Adipose tissue (tissue), 3 donors: Measurements from ENCODE around the gene ARRDC3. TPM values are rescaled to one million over a fixed set of nuclear protein-coding genes. Genes with fewer than 3 reads are reported as not detected.
"Not testable (repeated sequence)": the region's sequence is repeated elsewhere in the genome, so short reads cannot be mapped to it uniquely, and the experiment has no call there.

ENCODE experiments used
- H3K27ac ChIP-seq: one replicate; pipeline ENCODE4 v1.5.1; 2013; ENCODE audit warnings: low read depth, low read length
- WGBS, 3 donors: extraction: QIAGEN DNeasy Blood & Tissue Kit; methylation state at CpG; one replicate each; pipeline ENCODE4 v1.1.7; 2013; 5-methylcytosine and 5-hydroxymethylcytosine counted together
- polyA plus RNA-seq, 3 donors: library from polyadenylated mRNA; stranded (reverse); fragments of 200-250 nt; gene quantifications; one replicate each; pipeline ENCODE4 v1.2.3, GENCODE V29; 2013
- donor health status: healthy with polysubstance abuse.
- donor health status: Bipolar disorder and iron deficiency.
- donor health status: healthy.

The ARRDC3 gene
- polyA plus RNA-seq, 3 donors = 15.2 to 40.0 (median 20.4) TPM

GRCh38 chr5:91367344-91367743, 15.8 kb downstream of the ARRDC3 start:
- H3K27ac ChIP-seq = no peak overlapping the region

DNA sequence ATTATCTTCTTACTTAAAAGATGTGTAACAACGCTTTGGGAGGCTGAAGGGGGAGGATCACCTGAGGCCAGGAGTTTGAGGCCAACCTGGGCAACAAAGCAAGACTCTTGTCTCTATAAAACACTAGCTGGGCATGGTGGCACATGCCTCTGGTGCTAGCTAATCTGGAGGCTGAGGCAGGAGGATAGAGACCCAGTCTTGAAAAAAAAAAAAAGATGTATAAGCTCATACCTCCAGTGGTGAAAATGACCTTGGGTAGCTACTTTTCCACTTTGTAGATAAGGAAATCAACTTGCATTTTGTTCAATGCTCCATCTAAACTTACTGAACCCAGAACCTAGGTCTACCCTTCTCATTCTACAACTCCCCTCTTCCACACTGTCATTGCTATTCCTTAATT, 16.6 kb downstream of the ARRDC3 start:
- WGBS, 3 donors = 92 to 100% (median 97%) methylated on average over 1 of the region's 1 CpG
- no peak overlapping the region for H3K27ac ChIP-seq

DNA sequence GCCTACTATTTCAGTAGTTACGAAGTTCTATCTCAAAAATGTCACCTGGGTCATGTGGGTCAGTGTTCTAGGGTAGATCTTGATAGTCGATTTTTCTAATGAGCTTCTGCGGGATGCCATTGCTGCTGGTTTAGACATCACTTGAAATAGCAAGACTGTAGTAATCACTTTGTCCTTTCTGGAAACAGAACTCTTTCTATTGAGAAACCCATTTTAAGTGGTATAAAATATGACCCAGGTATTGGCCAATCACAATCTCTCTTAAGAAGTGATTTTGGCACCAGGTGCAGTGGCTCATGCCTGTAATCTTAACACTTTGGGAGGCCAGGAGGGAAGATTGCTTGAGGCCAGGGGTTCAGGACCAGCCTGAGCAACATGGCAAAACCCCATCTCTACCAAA, 17.6 kb downstream of the ARRDC3 start:
- no peak overlapping the region for H3K27ac ChIP-seq
- WGBS, 3 donors = 78 to 93% (median 89%) methylated on average over 3 of the region's 3 CpGs

DNA sequence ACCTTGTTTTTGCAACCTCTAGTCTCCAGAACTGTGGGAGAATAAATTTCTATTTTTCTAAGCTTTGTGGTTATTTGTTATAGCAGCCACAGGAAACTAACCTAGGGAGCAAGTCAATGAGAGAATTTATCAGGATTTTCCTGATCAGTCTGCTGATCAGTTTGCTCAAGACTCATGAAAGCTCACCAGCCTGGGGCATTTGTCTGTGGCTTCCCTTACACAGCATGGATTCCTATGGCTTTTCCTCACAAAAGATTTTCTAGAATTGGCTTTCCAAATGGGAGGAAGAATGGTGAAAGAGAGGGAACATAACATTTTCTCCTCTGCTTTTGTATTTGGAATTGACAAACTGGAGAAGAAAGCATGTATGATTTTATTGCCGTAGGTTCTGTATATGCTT, 20.2 kb downstream of the ARRDC3 start:
- H3K27ac ChIP-seq = no peak overlapping the region
- WGBS, 3 donors = 97 to 100% (median 100%) methylated on average over 1 of the region's 1 CpG

DNA sequence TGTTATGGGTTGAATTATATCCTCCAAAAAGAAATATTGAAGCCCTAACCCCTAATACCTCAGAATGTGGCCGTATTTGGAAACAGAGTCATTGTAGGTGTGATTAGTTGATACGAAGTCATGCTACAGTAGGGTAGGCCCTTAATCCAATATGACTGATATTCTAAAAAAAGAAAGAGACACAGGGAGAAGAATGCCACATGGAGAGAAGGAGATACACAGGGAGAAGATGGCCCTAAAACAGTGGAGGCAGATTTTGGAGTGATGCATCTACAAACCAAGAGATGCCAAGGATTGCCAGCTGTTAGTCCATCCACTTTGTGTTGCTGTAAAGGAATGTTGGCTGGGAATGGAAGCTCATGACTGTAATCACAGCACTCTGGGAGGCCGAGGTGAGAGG, 21.3 kb downstream of the ARRDC3 start:
- 93 to 96% (median 95%) methylated on average over 3 of the region's 3 CpGs for WGBS, 3 donors
- H3K27ac ChIP-seq = no peak overlapping the region

DNA sequence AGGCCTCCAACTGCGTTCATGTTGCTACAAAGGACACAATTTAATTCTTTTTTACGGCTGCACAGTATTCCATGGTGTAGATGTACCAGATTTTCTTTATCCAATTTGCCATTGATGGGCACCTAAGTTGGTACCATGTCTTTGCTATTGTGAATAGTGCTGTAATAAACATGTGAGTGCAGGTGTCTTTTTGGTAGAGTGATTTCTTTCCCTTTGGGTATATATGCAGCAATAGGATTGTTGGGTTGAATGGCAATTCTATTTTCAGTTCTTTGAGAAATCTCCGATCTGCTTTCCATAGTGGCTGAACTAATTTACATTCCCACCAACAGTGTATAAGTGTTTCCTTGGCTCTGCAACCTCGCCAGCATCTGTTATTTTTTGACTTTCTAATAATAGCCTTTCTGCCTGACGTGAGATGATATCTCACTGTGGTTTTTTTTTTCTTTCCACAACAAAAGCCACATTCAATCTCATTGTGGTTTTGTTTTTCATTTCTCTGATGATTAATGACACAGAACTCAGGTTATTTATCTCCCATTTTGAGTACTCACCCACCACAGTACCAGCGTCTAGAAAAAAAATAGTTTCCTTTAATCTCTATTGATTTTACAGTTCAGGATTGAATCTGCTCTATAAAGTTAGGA, 21.9 kb downstream of the ARRDC3 start:
- 66 to 78% (median 71%) methylated on average over 6 of the region's 6 CpGs for WGBS, 3 donors
- no peak overlapping the region for H3K27ac ChIP-seq

- no peak overlapping the region for H3K27ac ChIP-seq
- 90 to 96% (median 90%) methylated on average over 4 of the region's 4 CpGs for WGBS, 3 donors
Measured at GRCh38 chr5:91359962-91360609, 23.0 kb downstream of the ARRDC3 start.

DNA sequence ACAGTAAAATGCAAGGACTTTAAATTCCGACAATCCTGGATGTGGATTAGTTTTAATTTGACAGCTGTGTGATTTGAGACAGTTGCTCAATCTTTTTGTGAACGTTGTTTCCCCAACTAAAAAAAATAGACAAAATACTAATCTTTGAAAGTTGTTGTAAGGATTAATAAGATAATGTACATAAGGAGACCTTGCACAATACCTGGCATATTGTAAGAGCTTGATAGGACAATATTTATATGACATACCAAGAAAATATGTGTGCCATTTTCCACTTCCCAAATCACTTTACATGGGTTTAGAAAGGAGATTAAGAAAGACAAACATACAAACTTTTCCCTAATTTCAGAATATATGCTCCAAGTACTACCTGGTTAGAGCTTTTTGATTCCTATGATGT, 25.3 kb downstream of the ARRDC3 start:
- no peak overlapping the region for H3K27ac ChIP-seq
- 27 to 70% (median 63%) methylated on average over 2 of the region's 2 CpGs for WGBS, 3 donors

DNA sequence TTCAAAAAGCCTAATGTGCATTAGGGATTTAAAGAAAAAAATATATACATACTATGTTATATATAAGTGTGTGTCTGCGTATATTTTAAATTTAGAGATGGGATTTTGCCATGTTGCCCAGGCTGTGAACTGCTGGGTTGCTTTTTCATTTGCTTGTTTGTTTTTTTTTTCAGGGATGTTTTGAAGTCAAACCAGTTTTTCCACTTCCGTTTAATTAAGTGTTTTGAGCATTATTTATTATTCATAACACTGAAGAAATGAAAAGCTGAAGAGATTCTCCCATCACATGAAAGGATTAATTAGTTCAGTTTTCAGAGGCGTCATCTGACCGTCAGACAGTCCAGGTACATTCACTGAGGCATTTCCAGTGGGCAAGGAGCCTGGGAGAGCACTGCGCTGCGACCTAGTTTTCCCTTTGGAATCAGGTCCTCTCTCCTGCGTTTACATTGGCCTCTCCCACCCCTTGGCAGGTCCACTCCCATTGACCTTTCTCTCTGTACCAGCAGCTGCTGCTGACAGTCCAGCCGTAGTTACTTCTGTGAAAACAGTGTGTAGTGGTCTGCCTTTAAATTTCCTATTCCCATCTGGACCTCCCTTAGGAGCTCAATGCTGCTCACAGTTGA, 26.0 kb downstream of the ARRDC3 start:
- WGBS, 3 donors = 25 to 81% (median 81%) methylated on average over 8 of the region's 8 CpGs
- no peak overlapping the region for H3K27ac ChIP-seq

- WGBS, 3 donors = 64 to 82% (median 67%) methylated on average over 4 of the region's 4 CpGs
- H3K27ac ChIP-seq = not testable (repeated sequence)
Measured at GRCh38 chr5:91354867-91355266, 28.2 kb downstream of the ARRDC3 start.

- 75 to 81% (median 79%) methylated on average over 9 of the region's 9 CpGs for WGBS, 3 donors
- no peak overlapping the region for H3K27ac ChIP-seq
Measured at GRCh38 chr5:91352831-91353695, 30.1 kb downstream of the ARRDC3 start.

DNA sequence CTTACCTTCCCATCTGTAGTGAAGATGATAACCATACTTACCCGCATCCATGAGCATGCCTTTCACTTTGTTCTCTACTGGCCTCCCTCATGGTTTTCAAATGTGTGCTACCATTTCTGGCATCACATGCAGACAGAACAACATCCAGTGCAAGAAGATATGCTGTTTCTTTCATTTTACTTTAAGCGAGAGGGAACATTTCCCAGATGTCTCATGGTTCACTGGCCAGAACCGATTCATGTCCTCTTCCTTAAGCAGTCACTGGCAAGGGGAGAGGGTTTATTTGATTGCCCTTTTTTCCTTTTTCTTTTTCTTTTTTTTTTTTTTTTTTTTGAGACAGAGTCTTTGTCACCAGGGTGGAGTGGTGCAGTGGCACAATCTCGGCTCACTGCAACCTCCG, 37.7 kb downstream of the ARRDC3 start:
- WGBS, 3 donors = 82 to 94% (median 88%) methylated on average over 5 of the region's 5 CpGs
- no peak overlapping the region for H3K27ac ChIP-seq

- 94 to 97% (median 97%) methylated on average over 4 of the region's 4 CpGs for WGBS, 3 donors
- H3K27ac ChIP-seq = not testable (repeated sequence)
Measured at GRCh38 chr5:91344661-91345200, 38.4 kb downstream of the ARRDC3 start.

DNA sequence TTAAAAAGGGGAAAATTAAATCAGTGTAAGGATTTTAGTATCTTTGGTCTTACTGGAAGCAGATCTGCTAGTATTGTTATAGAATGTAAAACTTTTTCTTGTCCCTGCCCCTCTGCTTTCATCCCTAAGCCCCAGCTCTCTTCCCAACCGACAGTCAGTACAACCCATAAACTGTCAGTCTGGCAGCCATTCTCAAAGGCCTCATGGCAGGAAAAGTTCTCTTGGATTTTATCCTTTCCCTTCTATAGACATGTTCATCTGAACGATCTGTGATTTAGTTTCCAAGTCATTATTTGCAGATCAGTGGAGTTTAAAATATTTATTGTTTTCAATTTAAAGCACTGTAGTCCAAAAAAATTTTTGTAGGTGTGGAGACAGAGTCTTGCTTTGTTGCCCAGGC, 39.2 kb downstream of the ARRDC3 start:
- no peak overlapping the region for H3K27ac ChIP-seq
- WGBS, 3 donors = 72 to 82% (median 76%) methylated on average over 2 of the region's 2 CpGs

- H3K27ac ChIP-seq = not testable (repeated sequence)
- WGBS, 3 donors = 97 to 98% (median 97%) methylated on average over 25 to 29 of the region's 29 CpGs
Measured at GRCh38 chr5:91342931-91343330, 40.2 kb downstream of the ARRDC3 start.

GRCh38 chr5:91341154-91341553, 42.0 kb downstream of the ARRDC3 start:
- no peak overlapping the region for H3K27ac ChIP-seq

DNA sequence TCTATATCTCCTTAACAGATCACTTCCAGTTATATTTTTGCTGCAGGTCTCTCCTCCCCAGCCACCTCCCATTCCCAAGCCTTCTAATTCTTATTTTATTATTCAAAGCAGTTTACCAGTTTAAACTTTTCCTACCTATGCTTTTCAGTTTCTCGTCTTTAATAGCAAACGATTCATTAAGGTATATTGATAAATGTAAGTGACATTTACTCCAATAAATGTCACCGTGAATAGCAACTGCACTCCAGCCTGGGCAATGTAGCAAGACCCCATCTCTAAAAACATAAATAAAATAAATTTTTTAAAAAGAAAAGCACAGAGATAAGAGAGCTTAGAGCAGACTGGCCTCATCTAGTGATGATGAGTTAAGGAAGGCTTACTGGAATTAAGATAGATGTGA, 42.6 kb downstream of the ARRDC3 start:
- WGBS, 3 donors = 93 to 97% (median 94%) methylated on average over 3 of the region's 3 CpGs
- H3K27ac ChIP-seq = no peak overlapping the region

More at GRCh38 chr5:91341154-91341553, 42.0 kb downstream of the ARRDC3 start:
- WGBS, 3 donors = 83 to 97% (median 92%) methylated on average over 3 of the region's 3 CpGs

DNA sequence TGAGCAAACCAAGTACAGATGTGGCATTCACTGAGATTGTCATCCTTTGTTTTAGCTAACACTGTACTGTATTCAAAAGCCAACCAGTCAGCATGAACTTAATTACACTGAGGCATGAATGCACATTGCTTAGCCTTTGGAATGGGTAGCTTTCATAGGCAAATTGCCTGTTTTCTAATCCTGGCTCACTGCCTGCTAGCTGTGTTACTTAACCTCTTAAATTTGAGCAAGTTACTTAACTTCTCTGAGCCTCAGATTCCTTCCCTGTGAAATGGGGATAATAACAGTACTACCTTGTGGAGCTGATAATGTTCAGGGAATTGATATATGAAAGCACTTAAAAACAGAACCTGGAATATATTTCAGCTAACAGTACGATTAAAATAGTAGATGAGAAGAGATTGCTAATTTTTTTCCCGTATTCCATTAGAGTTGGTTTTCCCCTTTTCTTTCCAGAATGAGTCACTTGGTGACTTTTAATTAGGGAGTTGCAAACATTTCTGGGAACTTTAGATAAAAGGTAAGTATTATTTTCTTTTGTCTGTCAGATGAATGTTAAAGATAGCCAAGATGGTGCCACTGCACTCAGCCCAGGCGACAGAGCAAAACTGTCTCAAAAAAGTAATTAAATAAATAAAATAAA, 43.9 kb downstream of the ARRDC3 start:
- H3K27ac ChIP-seq = no peak overlapping the region
- 69 to 83% (median 70%) methylated on average over 3 of the region's 3 CpGs for WGBS, 3 donors
